PC-3 (cell line): ENCODE measurements around the gene SPX. TPM values are rescaled to one million over a fixed set of nuclear protein-coding genes. Genes with fewer than 3 reads are reported as not detected.

Source experiments
- ATAC-seq: fragments of 200-7000 bp; cut with Tn5 transposase; 2 replicates; pipeline ENCODE4 v1.9.1; 2020; ENCODE audit warnings: mild to moderate bottlenecking, moderate library complexity
- BruUV-seq: library from RNA; stranded (reverse); fragments of 400-500 nt; replicated peaks from 2 replicates; lab custom pipeline; 2021; lab: Mats Ljungman, UMichigan
- CTCF ChIA-PET: fragments of 300-600 bp; sonication (Branson Sonifier 250); formaldehyde crosslinking; loops from one replicate; lab custom pipeline; 2022; ENCODE audit warnings: antibody characterized with exemption; lab: Charles Lee
- POLR2A ChIA-PET: fragments of 300-600 bp; sonication (Branson Sonifier 250); formaldehyde crosslinking; loops from one replicate; lab custom pipeline; 2022; ENCODE audit warnings: antibody characterized with exemption; ENCODE audit not compliant: unreplicated experiment; lab: Charles Lee
- DNase-seq: peaks from one replicate; pipeline ENCODE4 v3.0.0-alpha.2; 2015
- H2AFZ ChIP-seq: fragments of 300-600 bp; sonication (generic); 2 replicates; pipeline ENCODE4 v1.6.0; 2016; ENCODE audit warnings: antibody characterized with exemption, low read length
- H3F3A ChIP-seq: fragments of 300-600 bp; sonication (generic); one replicate; pipeline ENCODE4 v1.6.0; 2017; ENCODE audit warnings: antibody characterized with exemption, low read length, control low read depth, mild to moderate bottlenecking; ENCODE audit not compliant: unreplicated experiment
- H3K27ac ChIP-seq: fragments of 300-600 bp; sonication (generic); 2 replicates; pipeline ENCODE4 v1.5.1; 2016; ENCODE audit warnings: mild to moderate bottlenecking, low read length
- H3K27me3 ChIP-seq: fragments of 300-600 bp; sonication (generic); 2 replicates; pipeline ENCODE4 v1.6.1; 2016; ENCODE audit warnings: low read length, mixed read lengths
- H3K36me3 ChIP-seq: fragments of 300-600 bp; sonication (generic); 2 replicates; pipeline ENCODE4 v1.6.1; 2016; ENCODE audit warnings: low read depth, mixed run types, low read length, mixed read lengths
- H3K4me1 ChIP-seq: fragments of 300-600 bp; sonication (generic); 2 replicates; pipeline ENCODE4 v1.5.1; 2016; ENCODE audit warnings: low read length; ENCODE audit not compliant: insufficient read depth
- H3K4me2 ChIP-seq: fragments of 300-600 bp; sonication (generic); 2 replicates; pipeline ENCODE4 v1.6.0; 2016; ENCODE audit warnings: low read length
- H3K4me3 ChIP-seq: fragments of 300-600 bp; sonication (generic); 2 replicates; pipeline ENCODE4 v1.5.1; 2016; ENCODE audit warnings: mild to moderate bottlenecking, low read length, mixed read lengths
- H3K79me2 ChIP-seq: fragments of 300-600 bp; sonication (generic); 2 replicates; pipeline ENCODE4 v1.6.1; 2017; ENCODE audit warnings: low read length, mixed read lengths
- H3K9ac ChIP-seq: fragments of 300-600 bp; sonication (generic); 2 replicates; pipeline ENCODE4 v1.6.0; 2016; ENCODE audit warnings: mild to moderate bottlenecking, low read length
- H3K9me2 ChIP-seq: fragments of 300-600 bp; sonication (generic); replicated peaks from 2 replicates; pipeline ENCODE4 v1.6.1; 2016; ENCODE audit warnings: mixed run types, low read length, mixed read lengths
- H3K9me3 ChIP-seq: fragments of 300-600 bp; sonication (generic); 2 replicates; pipeline ENCODE4 v1.6.1; 2016; ENCODE audit warnings: low read length, mixed read lengths
- H4K20me1 ChIP-seq: fragments of 300-600 bp; sonication (generic); 2 replicates; pipeline ENCODE4 v1.6.1; 2016; ENCODE audit warnings: low read length, mixed read lengths
- CTCF ChIP-seq: fragments of 300-600 bp; sonication (generic); conservative IDR thresholded peaks from 2 replicates; pipeline ENCODE4 v1.5.1; 2017; ENCODE audit warnings: antibody characterized with exemption, low read depth, mild to moderate bottlenecking, low read length
- EZH2 ChIP-seq: fragments of 300-600 bp; sonication (generic); IDR thresholded peaks from one replicate; pipeline ENCODE4 v1.6.1; 2017; ENCODE audit warnings: antibody characterized with exemption, mild to moderate bottlenecking, low read length; ENCODE audit not compliant: unreplicated experiment
- EZH2phosphoT487 ChIP-seq: fragments of 300-600 bp; sonication (generic); IDR thresholded peaks from 2 replicates; pipeline ENCODE4 v1.6.1; 2018; ENCODE audit warnings: mild to moderate bottlenecking, antibody characterized with exemption, low read length, borderline replicate concordance
- intact Hi-C: fragments of 100-400 bp; cut with micrococcal nuclease; formaldehyde crosslinking; loops from 2 replicates; pipeline ENCODE4 v1.9.0; 2023
- total RNA-seq: library from RNA; depleted of rRNA; stranded (reverse); fragments of >200 nt; gene quantifications from 2 replicates; pipeline ENCODE4 v1.2.3, GENCODE V29; 2014

Gene SPX
- total RNA-seq, 1 experiment from 2014 or later = 0.87 TPM

GRCh38 chr12:21571046-21571445, 45.0 kb downstream of the SPX start:
- BruUV-seq = no TSS peak
- Histone ChIP-seq H3K9ac (no peak overlapping the region), H3K27ac (no peak overlapping the region), H3K36me3 (no peaks in the 10 kb centered on the region), H3K9me2 (no peaks in the 10 kb centered on the region), H3K27me3 (0 out of 2 replicates have a peak, but pooled peaks cover 6% of the 10 kb centered on the region), H3F3A (no peaks in the 10 kb centered on the region), H3K4me3 (no peak overlapping the region), H3K4me2 (no peak overlapping the region), H3K4me1 (no peaks in the 10 kb centered on the region), H3K79me2 (no peaks in the 10 kb centered on the region), H2AFZ (no peak overlapping the region), H4K20me1 (no peaks in the 10 kb centered on the region), H3K9me3 (no peaks in the 10 kb centered on the region)
- TF ChIP-seq EZH2 (no peak), CTCF (no peak), EZH2phosphoT487 (no peak)
- ChIA-PET POLR2A (no interaction called here), CTCF (no interaction called here)
- DNase-seq (no peak), ATAC-seq (no peak)
- intact Hi-C loops = no loop called here

- ChIA-PET POLR2A (no interaction called here), CTCF (no interaction called here)
- intact Hi-C loops = no loop called here
- Histone ChIP-seq H3K79me2 (no peaks in the 10 kb centered on the region), H3K4me2 (no peak overlapping the region), H3K36me3 (no peaks in the 10 kb centered on the region), H3F3A (no peaks in the 10 kb centered on the region), H3K4me1 (no peaks in the 10 kb centered on the region), H4K20me1 (no peaks in the 10 kb centered on the region), H3K9me2 (no peaks in the 10 kb centered on the region), H3K4me3 (no peak overlapping the region), H3K27me3 (0 out of 2 replicates have a peak, but pooled peaks cover 18% of the 10 kb centered on the region), H3K9me3 (no peaks in the 10 kb centered on the region), H2AFZ (no peak overlapping the region), H3K9ac (no peak overlapping the region), H3K27ac (no peak overlapping the region)
- TF ChIP-seq CTCF (no peak), EZH2phosphoT487 (no peak), EZH2 (no peak)
- no TSS peak for BruUV-seq
- ATAC-seq = no peak
- no peak for DNase-seq
These were observed 47.8 kb downstream of the SPX start for GRCh38 chr12:21573733-21574358.

GRCh38 chr12:21576431-21576830, 50.3 kb downstream of the SPX start:
- H4K20me1 ChIP-seq = no peaks in the 10 kb centered on the region
- no peaks in the 10 kb centered on the region for H3K79me2 ChIP-seq
- no peaks in the 10 kb centered on the region for H3K4me1 ChIP-seq
- intact Hi-C loops = no loop called here
- H3K9ac ChIP-seq = no peak overlapping the region
- no TSS peak for BruUV-seq
- H3F3A ChIP-seq = no peaks in the 10 kb centered on the region
- H3K9me2 ChIP-seq = no peaks in the 10 kb centered on the region
- no peak overlapping the region for H3K4me3 ChIP-seq
- H3K4me2 ChIP-seq = no peak overlapping the region
- no peak overlapping the region for H3K27ac ChIP-seq
- ChIA-PET CTCF (no interaction called here), POLR2A (no interaction called here)
- H2AFZ ChIP-seq = no peak overlapping the region
- no peak for DNase-seq
- no peaks in the 10 kb centered on the region for H3K9me3 ChIP-seq
- H3K36me3 ChIP-seq = no peaks in the 10 kb centered on the region
- TF ChIP-seq EZH2phosphoT487 (no peak), CTCF (no peak), EZH2 (no peak)
- no peak for ATAC-seq
- H3K27me3 ChIP-seq = peaks cover 31% of the 10 kb centered on the region
